Measurements from ENCODE around the gene IMMP2L. TPM values are rescaled to one million over a fixed set of nuclear protein-coding genes. Genes with fewer than 3 reads are reported as not detected.

Gene IMMP2L
- total RNA-seq, 2 experiments from 2014 or later: 17.4 to 30.2 TPM

- Mint-ChIP-seq H3K4me3 (no peak overlapping the region), H3K4me1 (ENCODE audit: low read depth) (peaks cover 2% of the 10 kb centered on the region)
- POLR2A ChIA-PET: no interaction called here
These were observed 416.2 kb downstream of the IMMP2L start for GRCh38 chr7:111146136-111146535.

DNA sequence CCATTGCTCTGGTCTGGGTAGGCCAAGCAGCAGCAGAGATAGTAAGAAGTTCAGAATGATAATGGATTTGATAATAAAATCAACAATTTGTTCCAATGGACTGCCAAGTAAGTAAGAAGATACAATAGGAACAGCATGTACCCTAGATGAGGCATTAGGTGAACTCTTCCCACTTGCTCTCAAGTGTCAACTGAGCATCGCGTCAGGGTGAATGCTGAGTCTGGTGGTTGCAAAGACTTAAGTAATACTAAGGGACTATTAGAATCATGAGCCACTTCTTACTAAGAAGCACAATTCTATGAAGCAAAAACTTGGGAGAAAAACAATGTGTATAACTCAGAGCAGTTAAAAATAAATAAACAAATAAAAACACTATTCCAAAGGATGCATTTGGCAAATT lies 416.8 kb downstream of the IMMP2L start:
- Mint-ChIP-seq H3K36me3 (ENCODE audit: low read depth) (no peaks in the 10 kb centered on the region), H3K4me1 (ENCODE audit: low read depth) (peaks cover 7% of the 10 kb centered on the region), H3K27me3 (no peaks in the 10 kb centered on the region), H3K4me3 (no peak overlapping the region), H3K27ac (no peak overlapping the region), H3K9me3 (no peaks in the 10 kb centered on the region)
- TF ChIP-seq CTCF (IDR thresholded peaks at IDR 0.05): no peak
- POLR2A ChIA-PET: no interaction called here
- CTCF ChIA-PET: no interaction called here
- DNase-seq (no peak), ATAC-seq (no peak)
- intact Hi-C loops (cut with micrococcal nuclease): no loop called here

More at GRCh38 chr7:111146136-111146535, 416.2 kb downstream of the IMMP2L start:
- Mint-ChIP-seq H3K9me3 (no peaks in the 10 kb centered on the region), H3K36me3 (ENCODE audit: low read depth) (no peaks in the 10 kb centered on the region), H3K27me3 (no peaks in the 10 kb centered on the region), H3K27ac (no peak overlapping the region)
- CTCF ChIA-PET: interaction anchor here (1.6 kb wide), 1 partner anchor 8 kb away, joined by 5 read pairs; no protein-coding TSS in a partner anchor
- no peak for DNase-seq
- no peak for ATAC-seq
- TF ChIP-seq CTCF (IDR thresholded peaks at IDR 0.05): no peak
- intact Hi-C loops (cut with micrococcal nuclease): no loop called here

DNA sequence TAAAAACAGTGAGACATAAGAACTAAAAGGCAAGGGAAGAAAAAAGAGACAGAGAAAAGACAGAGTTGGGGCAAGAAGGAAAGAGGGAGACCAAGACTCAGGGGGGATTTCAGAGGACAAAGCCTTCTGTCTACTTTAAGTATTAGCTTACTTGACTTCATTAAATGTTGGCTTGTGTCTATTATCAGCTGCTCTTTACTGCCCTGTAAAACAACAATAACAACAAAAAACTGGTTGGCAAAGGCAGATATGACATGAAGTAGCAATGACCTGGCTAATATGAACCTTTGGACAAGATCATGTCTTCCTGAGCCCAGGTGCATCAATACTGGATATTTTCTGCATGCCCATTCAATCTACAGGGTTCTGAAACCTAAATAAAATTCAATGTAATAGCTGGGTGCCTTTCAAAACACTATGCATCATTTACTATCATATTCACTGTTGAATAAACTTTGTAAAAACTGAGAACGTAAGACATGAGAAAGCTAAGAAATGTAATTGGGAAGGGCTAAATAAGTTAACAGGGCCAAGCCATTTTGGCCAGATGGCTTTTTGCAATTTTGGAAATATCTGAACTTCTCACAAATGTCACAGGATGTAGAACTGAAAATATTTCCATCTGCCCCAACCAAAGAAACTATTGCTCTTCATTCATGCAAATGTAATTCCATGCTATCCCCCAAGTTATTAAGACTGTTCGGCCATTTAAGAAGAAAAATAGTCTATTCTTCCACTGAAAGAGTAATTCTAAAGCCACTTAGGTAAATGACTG lies 422.0 kb downstream of the IMMP2L start:
- ATAC-seq: no peak
- intact Hi-C loops (cut with micrococcal nuclease): no loop called here
- CTCF ChIA-PET: interaction anchor here (0.7 to 1.3 kb wide), 2 partner anchors 14 to 83 kb away, joined by 3 read pairs; no protein-coding TSS in a partner anchor

GRCh38 chr7:111138586-111138985 lies 423.7 kb downstream of the IMMP2L start:
- ChIA-PET POLR2A (interaction anchor here (0.7 to 1.4 kb wide), 3 partner anchors 12 to 47 kb away, joined by 3 read pairs; no protein-coding TSS in a partner anchor), CTCF (interaction anchor here (1.1 to 2.1 kb wide), 3 partner anchors 8 to 21 kb away, joined by 3 to 5 read pairs (median 5); no protein-coding TSS in a partner anchor)
- ATAC-seq: no peak
- Mint-ChIP-seq H3K27ac (peak overlapping the region; percentile 96), H3K9me3 (no peaks in the 10 kb centered on the region), H3K4me1 (ENCODE audit: low read depth) (peaks cover 44% of the 10 kb centered on the region), H3K36me3 (ENCODE audit: low read depth) (no peaks in the 10 kb centered on the region), H3K27me3 (no peaks in the 10 kb centered on the region), H3K4me3 (peak overlapping the region; percentile 54)
- intact Hi-C loops (cut with micrococcal nuclease): no loop called here
- no peak for TF ChIP-seq CTCF (IDR thresholded peaks at IDR 0.05)
- DNase-seq: no peak

More for the DNA sequence above, 422.0 kb downstream of the IMMP2L start:
- no peak overlapping the region for H3K4me3 Mint-ChIP-seq
- H3K27ac Mint-ChIP-seq: peak overlapping the region; percentile 81
- H3K36me3 Mint-ChIP-seq (ENCODE audit: low read depth): no peaks in the 10 kb centered on the region
- TF ChIP-seq CTCF (IDR thresholded peaks at IDR 0.05): no peak
- H3K27me3 Mint-ChIP-seq: no peaks in the 10 kb centered on the region
- H3K9me3 Mint-ChIP-seq: no peaks in the 10 kb centered on the region
- DNase-seq: no peak
- peaks cover 44% of the 10 kb centered on the region for H3K4me1 Mint-ChIP-seq (ENCODE audit: low read depth)
- POLR2A ChIA-PET: no interaction called here

DNA sequence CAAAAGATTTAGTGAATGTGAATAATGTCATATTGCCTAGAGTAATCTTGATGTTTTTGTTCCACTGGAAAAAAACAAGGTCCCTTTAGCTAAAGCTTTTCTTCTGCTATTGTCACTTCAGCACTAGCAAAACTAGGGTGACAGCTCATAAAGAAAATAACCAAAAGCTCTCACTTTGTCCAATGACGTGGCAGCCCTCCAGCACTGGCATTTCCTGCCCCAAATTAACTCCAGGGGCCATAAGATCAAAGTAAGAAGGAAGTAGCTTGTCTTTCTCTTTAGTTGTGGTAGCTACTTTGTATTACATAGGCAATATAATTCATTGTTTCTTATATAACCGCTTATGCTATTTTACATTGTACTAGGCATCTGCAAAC lies 424.1 kb downstream of the IMMP2L start:
- ChIA-PET CTCF (interaction anchor here (1.1 to 2.1 kb wide), 3 partner anchors 9 to 21 kb away, joined by 3 to 5 read pairs (median 5); no protein-coding TSS in a partner anchor), POLR2A (interaction anchor here (0.7 to 1.4 kb wide), 3 partner anchors 12 to 47 kb away, joined by 3 read pairs; no protein-coding TSS in a partner anchor)
- intact Hi-C loops (cut with micrococcal nuclease): no loop called here
- Mint-ChIP-seq H3K9me3 (no peaks in the 10 kb centered on the region), H3K27ac (peak overlapping the region; percentile 96), H3K27me3 (no peaks in the 10 kb centered on the region), H3K4me1 (ENCODE audit: low read depth) (peaks cover 44% of the 10 kb centered on the region), H3K4me3 (peak overlapping the region; percentile 54), H3K36me3 (ENCODE audit: low read depth) (no peaks in the 10 kb centered on the region)
- peak; percentile 88 for DNase-seq
- no peak for TF ChIP-seq CTCF (IDR thresholded peaks at IDR 0.05)
- peak; percentile 96 for ATAC-seq

Data from activated CD8-positive, alpha-beta T cell treated with anti-CD3 and anti-CD28 coated beads for 36 hours (primary cell).